GM18498 (cell line): ENCODE measurements around the gene KCNQ4.

ENCODE experiments used
- ATAC-seq: cut with Tn5 transposase; IDR thresholded peaks from one replicate; pipeline ENCODE4 v1.9.1; 2021; ENCODE audit warnings: mild to moderate bottlenecking, moderate library complexity; ENCODE audit not compliant: unreplicated experiment

Gene KCNQ4

DNA sequence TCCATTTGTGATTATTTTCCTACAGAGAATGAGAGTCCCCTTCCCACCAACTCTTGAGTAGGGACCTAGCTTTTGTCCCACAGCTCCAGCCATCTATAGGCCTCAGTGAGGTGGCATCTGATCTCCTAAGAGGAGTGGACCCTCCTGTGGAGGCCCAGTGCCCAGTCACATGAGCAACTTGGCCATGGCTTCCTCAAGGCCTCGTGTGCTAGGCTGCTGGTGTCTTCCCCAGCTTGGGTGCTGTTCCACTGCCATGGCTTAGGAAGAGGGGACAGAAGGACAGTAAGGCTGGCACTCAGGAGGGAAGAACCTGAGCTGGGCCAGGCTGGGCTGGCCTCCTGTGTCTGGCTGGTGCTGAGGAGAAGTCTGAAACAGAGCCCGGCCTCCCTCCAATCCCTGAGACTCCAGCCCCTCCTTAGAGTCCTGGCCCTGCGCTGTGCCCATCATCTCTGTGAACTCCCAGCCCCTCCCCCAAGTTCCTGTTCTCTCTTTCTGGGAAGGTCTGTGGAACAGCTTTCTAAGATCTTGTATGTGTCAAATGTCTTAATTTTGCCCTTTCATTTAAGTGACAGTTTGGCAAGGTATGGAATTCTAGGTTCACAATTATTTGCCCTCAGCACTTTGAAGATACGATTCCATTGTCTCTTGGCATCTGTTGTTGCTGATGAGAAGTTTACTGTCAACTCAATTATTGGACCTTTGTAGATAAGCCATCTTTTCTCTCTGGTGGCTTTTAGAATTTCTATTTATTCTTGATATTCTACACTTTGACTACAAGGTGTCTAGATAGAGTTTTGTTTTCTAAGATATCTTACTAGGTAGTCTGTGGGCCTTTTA, 7.1 kb upstream of the KCNQ4 start:
- no peak for ATAC-seq

DNA sequence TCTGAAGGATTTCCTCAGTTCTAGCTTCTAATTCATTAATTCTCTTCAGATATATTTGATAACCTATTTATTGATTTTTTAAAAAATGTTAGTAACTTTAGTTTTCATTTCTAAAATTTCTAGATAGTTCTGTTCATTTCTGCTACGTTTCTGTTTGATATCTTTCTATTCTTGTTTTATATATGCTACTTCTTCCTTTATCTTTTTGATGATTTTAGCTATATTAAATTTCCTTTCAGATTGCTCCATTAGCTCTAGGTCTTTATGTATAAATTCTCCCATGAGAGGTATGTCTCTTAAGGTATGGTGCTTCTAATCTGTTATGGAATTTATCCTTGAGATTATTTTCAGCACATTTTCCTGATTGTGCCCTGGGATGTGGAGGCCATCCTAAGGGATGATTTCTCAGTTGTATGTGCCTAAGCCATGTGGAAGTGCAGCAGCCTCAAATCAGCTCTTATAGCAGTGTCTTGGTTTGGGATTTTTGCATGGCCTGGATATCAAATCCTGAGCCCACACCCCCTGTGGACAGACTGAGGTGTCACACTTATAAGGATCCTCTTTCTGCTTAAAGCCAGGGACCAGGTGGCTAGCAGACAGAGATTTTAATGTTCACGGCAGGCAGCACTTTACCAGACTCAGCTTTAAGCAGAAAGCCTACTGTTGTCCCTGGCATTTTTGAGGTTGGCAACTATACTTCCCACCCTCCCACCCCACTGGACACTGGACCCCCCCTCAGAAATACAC, 6.2 kb upstream of the KCNQ4 start:
- no peak for ATAC-seq

DNA sequence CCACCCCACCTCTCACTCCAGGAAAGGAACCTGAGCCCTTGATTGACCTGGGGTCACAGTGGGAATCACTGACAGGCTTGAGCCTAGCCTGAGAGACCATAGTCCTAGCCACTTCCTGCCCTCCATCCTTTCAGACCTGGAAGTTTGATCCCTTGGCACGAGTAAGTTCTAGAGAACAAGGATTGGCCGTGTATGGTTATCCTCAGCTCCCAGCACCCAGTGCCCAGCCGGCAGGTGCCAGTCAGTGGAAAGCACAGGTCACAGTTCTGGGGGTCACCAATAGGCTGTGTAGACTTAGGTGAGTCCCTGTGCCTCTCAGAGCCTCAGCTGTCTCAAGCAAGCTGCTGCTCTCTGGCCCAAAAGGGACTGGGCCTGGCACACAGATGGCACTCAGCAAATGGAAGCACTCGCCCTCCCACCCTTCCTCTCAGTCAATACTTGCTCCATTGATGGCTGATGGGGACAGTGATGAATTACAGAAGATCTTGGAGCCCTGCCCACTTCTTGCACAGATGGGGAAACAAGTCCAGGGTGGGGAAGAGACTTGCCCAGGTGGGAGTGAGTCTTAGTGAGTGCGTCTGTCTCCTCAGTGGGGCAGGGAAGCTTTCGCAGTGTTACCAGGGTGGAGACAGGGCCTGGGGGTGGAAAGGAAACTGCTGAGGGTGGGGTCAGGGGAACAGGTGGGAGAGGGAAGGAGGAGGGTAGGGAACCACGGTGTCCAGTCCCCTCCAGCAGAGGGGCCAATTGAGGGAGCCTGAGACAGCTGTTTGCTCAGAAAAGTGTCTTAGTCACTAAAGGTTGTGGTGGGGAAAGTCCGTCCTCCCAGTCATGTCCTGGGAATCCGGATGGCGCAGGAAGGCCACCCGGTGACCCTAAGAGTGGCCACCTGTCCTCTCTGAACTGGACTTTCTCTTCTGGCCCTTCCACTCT, 2.6 kb upstream of the KCNQ4 start:
- ATAC-seq, result no peak

DNA sequence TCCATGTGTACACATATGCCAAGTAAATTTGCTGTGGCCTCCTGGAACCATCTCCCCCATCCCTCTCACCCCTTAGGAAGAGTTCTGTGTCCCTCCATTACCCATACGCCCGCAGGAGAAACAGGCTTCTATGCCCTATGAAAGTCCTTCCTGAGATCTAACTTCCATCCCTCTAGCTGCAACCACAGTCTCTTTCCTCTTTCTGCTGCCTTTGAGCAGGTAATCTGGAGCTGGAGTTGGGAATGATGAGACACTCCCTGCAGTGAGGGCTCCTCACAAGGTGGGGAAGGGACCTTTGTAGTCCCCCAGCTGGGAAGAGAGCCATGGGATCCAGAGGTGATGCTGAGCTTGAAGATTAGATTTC, 2.0 kb upstream of the KCNQ4 start:
- no peak for ATAC-seq

DNA sequence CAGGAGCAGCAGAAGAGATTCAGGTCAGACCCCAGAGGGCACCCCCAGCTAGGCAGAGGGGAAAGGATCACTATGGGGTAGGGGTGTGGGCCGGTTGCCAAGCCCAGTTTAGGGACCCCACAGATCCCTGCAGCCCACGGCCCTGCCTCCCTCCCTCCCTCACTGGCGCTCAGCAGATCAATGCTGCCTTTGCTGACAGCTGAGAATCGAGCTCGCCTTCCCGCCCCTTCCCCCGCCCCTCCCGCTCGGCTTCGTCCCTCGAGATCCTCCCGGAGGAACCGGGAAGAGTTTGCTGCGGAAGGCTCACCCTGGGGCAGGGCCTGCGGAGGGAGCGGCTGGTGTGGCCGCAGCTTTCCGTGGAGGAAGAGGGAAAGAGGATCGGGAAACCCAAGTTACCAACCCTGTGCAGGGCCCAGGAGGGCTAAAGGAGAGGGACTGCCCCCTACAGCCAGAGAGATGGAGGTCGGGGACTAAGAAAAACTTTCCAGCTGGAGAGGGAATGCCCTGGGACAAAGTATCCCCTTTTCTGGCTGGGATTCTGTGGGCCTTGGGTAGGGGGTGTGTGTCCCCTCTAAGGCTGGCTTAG, 1.1 kb upstream of the KCNQ4 start:
- no peak for ATAC-seq

DNA sequence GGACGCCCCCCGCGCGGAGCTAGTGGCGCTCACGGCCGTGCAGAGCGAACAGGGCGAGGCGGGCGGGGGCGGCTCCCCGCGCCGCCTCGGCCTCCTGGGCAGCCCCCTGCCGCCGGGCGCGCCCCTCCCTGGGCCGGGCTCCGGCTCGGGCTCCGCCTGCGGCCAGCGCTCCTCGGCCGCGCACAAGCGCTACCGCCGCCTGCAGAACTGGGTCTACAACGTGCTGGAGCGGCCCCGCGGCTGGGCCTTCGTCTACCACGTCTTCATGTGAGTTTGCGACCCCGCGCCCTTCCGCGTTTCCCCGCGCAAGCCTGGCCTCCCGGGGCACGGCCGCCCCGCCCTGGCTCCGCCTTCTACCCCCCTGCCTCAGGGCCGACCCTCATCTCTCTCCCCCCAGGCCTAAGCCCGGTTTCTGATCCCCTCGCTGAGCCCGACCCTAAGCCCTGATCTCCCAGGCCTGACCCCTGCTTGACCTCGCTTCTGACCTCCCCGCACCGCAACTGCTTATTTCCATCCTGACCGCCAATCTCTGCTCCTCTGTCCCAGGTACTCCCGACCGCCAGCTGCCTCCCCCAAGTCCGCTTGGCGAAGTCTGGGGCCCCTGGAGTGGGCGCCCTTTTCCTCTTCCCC, 669 bp downstream of the KCNQ4 start:
- ATAC-seq, result no peak

DNA sequence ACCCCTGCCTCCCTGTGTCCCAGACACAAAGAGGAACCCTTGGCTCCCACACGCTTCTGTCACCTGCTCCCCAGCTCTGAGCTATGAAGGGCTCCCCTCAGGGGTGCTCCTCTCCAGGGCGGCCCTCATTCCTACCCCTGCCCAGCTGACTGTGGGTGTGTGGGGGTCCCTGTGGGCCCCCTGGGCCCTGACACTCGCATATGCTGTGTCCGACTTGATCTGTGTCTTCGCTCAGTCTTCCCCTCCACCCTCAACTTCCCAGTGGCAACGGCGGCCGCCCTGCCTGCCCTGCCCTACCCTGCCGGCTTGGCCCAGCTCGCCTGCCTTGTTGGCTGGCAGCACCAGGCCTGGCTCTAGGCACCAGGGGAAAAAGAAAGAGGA, 1.2 kb downstream of the KCNQ4 start:
- ATAC-seq, result no peak

DNA sequence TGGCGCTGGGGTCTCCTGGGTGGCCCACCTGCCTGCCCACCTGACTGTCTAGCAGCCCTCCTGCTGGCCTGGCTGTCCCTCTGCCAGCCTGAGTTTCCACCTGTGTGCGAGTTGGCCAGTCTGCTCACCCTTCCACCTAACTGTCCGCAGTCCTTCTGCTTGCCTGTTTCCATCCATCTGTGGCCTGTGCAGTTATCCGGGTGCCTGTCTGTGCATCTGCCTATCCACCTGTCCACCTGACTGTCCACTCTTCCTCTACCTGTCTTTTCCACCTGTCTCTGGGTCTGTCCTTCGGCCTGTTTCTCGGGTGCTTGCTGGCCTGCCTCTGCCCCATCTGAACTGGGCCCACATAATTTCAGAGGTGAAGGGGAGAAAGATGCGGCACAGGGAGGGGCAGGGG, 1.9 kb downstream of the KCNQ4 start:
- ATAC-seq, result no peak

DNA sequence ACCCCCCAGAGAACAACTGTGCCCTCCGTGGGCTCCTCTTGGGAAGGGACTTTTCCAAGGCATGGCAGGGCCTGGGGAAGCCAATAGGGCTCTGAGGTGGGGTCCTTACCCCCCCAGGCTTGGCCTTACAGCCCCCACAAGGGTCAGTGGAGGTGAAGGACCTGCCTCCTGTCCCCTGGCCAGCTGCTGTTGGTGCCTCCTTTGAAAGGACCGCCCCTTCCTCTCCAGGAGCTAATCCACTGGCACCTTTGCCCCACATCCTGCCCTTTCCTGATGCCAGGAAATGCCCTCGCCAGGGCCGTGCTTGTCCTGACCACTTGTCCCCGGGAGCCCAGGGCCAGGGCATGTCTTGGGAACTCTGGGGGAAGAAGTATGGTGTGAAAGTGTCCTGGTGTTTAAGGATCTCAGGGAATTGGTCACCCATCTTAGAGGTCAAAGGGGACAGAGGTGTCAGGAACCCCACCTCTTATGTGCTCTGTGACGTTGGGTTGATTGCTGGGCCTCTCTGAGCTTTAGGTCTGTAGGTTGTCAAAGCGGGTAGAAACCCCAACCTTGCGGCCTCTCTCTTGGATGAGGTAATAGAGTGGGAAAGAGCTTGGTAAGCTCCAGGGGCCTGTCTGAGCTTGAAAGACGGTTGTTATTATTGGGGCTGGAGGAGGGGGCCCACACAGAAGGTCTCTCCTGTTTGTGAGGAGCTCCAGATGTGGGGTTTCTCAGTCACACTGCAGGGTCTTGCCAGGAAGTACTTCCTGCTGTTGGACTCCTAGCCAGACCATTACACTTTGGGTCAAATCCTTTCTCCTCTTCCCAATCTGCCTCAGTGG, 2.8 kb downstream of the KCNQ4 start:
- ATAC-seq, result no peak

DNA sequence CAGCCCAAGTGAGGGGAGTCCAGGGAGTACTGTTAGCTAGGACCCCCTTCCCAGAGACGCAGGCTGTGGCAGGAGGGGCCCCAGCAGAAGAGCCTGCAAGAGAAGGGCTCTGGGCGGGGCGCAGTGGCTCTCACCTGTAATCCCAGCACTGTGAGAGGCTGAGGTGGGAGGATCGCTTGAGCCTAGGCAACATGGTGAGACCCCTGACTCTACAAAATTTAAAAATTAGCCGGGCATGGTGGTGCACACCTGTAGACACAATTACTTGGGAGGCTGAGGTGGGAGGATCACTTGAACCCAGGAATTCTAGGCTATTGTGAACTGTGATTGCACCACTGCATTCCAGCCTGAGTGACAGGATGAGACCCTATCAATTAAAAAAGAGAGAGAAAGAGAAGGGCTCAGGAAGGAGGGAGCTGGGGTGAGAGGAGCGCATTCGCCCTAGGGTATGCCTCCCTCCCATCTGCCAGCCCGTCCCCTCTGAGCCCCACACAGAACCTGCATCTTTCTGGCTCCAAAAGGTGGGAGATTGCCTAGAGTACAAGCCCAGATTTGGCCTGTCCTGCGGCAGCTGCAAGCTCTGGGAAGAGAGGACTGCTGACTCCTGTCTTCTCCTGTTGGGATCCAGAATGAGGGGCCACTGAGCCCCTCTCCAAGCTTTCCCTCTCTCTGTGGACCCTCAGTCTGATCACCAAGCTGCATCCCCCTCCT, 3.6 kb downstream of the KCNQ4 start:
- no peak for ATAC-seq

DNA sequence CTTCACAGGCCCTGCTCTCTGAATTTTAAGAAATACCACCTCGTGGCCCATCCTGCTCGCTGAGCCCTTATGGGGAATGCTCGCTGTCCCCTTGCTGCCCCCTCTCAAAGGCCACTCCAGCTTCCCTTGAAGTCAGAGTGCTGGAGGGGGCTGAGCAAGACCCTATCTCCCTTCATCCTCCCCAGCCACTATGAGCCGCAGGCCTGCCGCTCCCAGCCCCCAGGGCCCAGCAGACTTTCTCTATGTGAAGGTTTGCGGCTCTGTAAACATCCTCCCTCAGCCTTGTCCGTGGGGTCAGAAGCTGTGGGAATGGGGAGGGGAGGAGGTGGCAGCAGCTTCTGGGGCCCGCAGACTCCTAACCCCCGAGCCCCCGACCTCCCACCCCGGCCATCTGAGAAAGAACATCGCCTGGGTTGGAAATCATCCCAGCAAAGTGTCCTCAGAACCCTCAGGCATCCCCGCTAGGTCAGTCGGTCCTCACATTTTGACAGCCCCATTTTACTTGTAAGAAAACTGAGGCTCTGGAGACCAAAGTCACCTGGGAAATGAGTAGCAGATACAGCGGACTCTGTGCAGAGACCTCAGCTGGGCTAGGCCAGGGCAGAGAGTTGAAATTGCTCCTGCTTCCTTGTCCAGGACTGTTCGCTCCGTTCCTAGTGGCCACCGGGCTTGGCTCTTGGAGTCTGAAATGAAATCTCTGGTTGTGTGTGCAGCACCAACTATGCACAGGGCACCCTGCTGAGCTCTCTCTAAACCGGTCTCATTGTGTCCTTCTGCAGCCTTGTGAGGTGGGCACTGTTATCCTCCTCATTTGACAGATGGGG, 4.4 kb downstream of the KCNQ4 start:
- ATAC-seq, result no peak

DNA sequence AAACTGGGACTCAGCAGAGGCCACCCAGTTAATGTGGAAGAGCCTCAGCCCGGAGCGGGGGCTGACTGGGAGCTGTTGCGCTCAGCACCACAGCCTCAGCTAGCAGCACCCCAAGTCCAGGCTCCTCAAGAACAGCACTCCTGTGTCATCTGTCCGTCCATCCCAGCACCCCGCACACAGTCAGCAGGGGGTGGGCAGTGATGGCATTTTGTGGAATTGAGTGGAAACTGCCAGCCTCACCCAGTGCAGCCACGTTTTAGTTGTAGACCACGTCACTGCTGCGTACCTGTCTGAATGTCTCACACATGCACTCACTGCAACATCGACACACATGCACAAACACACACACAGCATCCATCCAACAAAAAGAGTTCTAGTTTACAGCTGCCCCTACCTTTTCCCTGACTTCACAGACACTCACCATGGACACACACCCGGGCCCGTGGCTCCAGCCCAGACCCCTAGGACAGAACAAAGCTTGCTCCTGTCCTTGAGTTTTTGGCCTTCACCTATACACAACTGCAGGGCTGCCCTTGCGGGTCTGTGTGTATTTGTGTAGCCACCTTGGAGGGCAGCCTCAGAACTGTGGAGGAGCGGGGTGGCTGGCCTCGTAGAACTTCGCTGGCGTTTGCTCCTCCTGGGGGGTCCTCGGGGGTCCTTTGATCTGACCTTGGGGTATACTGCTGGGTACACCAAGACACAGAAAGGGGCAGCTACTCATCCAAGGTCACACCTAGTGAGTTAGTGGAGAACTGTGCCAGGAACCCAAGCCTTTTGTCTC, 5.2 kb downstream of the KCNQ4 start:
- ATAC-seq, result no peak

DNA sequence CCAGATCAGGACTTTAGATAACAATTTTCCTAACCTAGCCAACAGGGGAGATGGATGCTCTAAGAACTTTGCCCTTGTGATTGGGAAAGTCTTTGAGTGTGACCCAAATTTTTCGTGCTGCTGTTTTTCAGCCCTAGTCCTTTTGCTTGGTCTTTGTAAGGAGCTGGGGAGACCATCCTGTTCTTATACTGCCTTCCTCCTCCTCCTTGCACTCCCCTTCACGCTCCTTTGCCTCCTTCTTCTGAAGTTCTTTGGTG, 5.7 kb downstream of the KCNQ4 start:
- ATAC-seq, result no peak

DNA sequence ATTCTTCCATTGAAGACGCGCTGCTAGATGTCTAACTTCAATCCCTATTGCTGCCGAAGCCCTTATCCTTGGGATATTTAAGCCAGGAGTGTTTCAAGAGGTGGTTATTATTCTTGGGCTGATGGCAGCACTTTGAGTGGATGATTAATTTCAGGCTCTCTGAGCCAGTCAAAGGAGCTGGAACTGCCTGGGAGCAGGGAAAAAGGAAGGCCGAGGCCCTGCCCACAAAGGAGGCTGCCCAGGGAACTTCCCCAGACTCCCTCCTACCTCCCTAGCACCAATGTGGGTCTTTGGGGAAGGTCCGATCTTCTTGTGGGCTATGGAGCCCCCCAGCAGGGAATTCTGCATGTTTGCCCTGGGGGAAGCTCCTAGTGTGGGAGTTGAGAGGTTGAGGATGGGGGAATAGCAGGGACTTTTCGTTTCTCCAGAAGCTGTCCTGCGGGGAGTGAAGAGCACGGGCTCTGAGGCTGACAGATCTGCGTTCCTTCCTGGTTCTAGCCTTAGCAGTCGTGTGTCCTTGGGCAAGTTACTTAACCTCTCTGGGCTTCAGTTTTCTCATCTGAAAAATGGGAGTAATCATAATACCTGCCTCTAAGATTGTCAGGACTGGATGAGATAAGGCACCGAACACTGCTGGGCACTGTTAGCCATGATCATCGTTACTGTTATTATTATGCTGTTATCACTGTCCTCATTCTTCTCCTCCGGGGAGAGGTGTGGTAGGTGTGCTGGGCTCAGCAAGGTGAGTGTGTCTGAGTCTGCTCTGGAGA, 6.3 kb downstream of the KCNQ4 start:
- no peak for ATAC-seq

DNA sequence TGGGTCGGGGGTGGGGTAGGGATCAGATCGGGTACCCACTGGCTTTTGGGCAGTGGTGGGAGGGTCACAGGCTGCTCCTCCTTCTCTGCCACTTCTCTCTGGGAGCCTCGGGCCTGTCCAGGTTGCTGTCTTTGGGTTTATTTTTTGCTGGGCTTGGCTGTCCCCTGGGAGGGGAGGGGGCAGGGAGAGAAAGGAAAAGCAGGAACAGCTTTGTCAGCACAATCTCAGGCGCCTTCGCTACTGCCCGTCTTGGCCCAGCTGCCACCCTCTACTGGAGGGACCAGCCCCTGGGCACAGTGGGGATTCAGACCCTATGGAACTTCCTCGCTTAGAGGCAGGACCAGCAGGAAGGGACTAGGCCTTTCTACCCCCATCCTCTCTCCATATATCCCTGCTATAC, 8.4 kb downstream of the KCNQ4 start:
- ATAC-seq, result no peak

DNA sequence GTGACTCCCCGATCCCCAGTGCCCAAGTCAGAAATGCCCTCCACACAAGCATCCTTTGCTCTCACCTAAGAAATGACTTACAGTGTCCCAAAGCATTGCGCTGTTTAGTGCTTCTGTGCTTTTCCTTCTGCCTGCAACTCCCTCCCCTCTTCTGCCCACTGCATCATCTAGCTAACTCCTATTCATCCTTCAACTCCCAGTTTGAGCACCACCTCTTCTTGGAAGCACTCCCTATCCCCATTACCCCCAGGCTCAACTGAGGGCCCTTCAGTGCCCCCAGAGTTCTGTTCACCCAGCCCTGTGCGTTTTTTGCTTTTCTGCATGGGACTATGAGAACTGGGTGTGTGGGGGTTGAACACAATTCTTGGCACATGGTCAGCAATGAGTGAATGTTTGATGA, 10.0 kb downstream of the KCNQ4 start:
- no peak for ATAC-seq

DNA sequence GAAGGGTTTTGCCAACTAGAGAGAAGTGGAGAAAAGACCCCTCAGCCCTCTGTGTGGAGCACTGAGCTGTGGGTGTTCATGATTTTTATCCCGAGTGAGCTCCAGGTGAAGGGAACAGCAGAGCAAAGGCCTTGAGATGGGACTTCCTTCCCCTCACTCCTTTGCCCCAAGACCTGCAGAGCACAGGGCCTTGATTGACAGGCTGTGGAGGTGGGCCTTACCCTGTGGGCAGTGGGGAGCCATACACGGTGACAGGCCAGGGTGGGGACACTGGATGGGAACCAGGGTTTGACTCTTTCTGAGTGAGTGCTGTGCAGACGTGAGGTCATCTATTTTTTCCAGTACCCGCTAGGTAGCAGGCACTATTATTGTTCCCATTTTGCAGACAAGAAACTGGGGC, 10.5 kb downstream of the KCNQ4 start:
- ATAC-seq, result no peak
